Measurements from ENCODE around the gene ARHGAP40.

ARHGAP40 gene

DNA sequence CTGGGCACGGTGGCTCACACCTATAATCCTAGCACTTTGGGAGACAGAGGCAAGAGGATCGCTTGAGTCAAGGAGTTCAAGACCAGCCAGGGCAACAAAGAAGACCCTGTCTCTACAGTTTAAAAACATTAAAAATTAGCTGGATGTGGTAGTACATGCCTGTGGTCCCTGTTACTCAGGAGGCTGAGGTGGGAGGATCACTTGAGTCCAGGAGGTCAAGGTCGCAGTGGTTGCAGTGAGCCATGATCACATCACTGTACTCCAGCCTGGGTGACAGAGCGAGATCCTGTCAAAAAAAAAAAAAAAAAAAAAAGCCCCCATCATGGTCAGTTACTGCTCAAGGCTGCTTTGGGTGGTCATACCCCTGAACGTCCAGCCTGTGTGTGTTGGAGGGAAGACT is 55.8 kb downstream of the ARHGAP40 start:
- DNase-seq, result no peak

DNA sequence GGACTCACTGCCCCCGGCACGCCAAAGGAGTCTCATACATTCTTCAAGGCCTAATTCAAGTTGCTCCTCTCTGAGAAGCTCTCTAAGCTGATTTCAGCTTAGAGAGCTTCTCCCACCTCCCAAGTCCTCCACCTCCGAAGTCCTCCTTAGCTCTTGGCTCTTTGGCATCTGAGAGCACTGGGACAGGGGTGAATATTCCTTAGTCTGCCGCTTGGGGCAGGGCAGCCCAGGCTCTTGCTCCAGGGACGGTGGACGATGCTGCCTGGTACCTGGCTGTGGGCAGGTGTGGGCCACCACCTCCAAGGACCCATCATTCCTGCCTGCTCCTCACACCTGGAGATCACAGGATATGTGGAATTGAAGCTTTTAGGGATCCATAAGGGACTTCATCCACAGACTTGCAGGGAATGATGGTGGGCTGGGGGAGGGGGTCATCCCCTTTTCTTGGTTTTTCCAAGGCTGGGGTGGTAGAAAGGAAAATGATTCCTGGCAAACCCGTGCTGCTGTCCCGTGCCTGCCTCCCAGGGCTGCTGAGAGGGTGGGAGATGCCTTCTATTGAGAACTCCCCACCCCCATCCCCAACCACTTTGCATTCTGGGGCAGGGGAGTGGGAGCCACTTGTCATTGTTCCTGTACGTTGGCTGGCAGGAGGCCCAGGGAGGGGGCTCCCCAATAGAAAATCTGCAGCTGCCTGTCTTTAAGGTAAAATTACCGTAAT is 57.4 kb downstream of the ARHGAP40 start:
- peak; percentile 27 for DNase-seq

DNA sequence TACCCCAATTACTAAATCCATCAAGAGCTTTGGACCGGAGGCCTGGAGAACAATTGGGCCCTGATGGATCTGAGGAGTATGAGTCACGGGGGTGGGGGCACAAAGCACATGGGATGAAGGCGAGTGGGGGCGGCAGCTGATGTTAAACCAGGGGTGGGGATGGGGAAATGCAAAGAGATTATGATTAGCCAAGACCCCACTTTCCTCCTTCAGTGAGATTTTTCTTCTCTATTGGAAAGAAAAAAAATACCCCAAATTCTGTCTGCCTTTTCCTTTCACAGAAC is 57.9 kb downstream of the ARHGAP40 start:
- DNase-seq, result no peak

GRCh38 chr20:38660429-38660828 is 58.8 kb downstream of the ARHGAP40 start:
- DNase-seq, result no peak

DNA sequence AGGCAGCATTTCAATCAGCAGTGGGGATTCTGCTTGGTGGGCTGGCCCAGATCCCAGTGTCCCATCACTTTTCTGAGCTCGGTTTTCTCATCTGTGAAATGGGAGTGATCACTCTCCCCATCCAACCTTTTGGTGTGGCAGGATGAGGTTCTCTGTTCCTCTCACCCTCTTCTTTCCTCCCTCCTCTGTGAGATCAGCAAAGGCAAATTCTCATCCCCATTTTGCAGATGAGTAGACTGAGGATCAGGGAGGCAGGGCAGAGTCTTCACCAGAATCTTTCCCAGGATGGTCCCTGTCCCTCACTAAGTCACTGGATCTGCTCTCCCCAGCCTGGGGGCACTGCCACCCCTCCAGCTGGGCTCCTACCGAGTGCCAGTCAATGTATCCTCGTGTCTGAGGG is 62.1 kb downstream of the ARHGAP40 start:
- no peak for DNase-seq

- DNase-seq, result no peak
Measured at GRCh38 chr20:38664284-38664683, 62.7 kb downstream of the ARHGAP40 start.

DNA sequence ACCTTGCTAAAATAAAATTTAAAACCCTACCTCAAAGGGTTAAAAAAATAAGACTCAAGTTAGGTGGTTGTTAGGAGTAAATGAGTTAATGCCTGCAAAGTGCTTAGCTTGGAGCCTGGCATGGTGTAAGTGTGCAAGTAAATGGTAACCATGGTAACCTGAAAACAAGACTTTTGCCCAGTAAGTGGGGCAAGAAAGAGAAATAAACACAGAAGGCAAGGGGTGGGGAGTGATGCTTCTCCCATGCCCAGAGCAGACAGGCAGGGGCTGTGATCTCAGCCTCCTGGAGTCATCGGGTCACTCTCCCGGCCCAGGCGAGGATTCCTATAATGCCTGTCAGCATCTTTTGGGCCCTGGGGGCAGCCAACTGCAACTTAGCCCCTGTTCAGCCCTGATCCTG is 63.5 kb downstream of the ARHGAP40 start:
- DNase-seq, result no peak

GRCh38 chr20:38665506-38666285 is 64.1 kb downstream of the ARHGAP40 start:
- DNase-seq, result no peak

DNA sequence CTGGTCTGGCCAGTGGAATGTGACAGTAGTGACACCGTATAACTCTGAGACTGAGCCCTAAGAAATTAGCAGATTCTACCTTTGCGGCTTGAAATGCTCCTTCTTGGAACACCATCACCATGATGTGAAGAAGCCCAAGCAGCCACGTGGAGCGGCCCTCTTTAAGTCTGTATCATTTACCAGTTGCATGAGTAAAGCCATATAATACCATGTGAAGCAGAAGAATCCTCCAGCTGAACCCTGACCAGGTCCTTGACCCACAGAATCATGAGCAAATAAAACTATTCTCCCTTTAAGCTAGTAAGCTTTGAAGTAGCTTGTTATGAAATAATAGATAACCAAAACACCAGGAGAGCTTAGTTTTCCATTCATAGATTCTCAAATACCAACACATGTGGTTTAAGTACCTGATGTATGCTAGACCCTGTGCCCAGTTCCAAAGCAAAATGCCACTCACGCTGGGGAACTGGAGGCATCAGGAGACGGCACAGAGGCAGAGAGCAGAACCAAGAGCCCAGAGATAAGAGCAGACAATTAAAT is 65.9 kb downstream of the ARHGAP40 start:
- no peak for DNase-seq

- DNase-seq, result no peak
Measured at GRCh38 chr20:38669688-38670087, 68.1 kb downstream of the ARHGAP40 start.

DNA sequence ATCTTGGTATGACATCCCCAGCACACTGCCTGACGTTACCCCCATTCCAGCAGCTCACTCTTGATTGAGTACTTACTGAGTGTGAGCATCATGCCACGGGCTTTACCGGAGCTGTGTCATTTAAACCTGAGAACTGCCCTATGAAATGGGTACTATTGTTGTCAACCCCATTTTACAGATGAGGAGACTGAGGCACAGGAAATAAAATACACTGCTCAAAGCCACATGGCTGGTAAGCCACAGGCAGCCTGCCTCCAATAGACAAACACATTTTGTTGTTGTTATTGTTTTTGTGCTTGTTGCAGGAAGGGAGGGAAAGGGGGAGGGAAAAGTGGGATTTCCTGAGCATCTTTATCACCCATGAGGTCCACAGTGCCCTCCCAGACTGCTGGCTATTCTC is 69.2 kb downstream of the ARHGAP40 start:
- no peak for DNase-seq

- peak; percentile 17 for DNase-seq
Measured at GRCh38 chr20:38671186-38671585, 69.6 kb downstream of the ARHGAP40 start.

DNA sequence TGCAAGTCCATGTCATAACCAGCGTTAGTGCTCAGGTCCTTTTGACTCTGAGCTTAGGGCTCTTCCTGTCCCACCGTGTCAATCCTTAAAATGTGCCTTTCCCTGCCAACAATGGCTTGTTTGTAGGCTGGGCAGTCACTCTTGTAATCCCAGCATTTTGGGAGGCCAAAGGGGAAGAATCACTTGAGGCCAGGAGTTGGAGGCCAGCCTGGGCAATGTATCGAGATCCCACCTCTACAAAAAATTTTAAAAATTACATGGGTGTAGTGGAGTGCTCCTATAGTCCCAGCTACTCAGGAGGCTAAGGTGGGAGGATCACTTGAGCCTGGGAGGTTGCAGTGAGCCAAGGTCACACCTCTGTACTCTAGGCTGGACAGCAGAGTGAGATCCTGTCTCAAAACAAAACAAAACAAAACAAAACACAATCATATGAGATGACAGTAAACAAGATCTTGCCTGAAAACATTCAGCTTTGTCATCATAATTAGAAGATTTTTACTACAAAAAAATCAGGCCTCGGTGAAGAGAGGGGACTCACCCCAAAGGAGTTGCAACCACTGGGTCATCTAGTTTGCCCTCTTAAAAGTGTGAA is 70.2 kb downstream of the ARHGAP40 start:
- DNase-seq, result no peak

DNA sequence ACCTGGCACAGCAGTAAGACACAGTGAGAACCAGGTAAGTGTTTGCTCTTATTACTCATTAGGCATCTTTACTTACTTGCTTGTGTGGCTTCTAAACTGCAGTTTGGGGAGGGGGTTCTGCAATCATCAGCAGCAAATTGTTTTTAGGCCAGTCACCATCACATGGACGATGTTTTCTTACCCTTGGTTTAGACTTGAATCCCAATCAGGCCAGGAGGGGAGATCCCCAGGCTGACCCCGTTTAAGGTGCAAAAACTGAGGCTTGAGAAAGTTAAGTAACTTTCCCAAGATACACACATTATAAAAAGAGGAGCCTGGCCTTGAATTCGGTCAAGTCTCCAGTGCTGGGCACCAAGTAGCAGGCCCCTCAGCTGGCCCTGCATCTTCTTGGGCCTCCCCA is 70.9 kb downstream of the ARHGAP40 start:
- no peak for DNase-seq

- no peak for DNase-seq
Measured at GRCh38 chr20:38673261-38673660, 71.7 kb downstream of the ARHGAP40 start.

- DNase-seq, result peak; percentile 44
Measured at GRCh38 chr20:38673725-38674091, 72.1 kb downstream of the ARHGAP40 start.

GRCh38 chr20:38674092-38674764 is 72.6 kb downstream of the ARHGAP40 start:
- peak; percentile 74 for DNase-seq

GRCh38 chr20:38674765-38675133 is 73.1 kb downstream of the ARHGAP40 start:
- DNase-seq, result no peak

DNA sequence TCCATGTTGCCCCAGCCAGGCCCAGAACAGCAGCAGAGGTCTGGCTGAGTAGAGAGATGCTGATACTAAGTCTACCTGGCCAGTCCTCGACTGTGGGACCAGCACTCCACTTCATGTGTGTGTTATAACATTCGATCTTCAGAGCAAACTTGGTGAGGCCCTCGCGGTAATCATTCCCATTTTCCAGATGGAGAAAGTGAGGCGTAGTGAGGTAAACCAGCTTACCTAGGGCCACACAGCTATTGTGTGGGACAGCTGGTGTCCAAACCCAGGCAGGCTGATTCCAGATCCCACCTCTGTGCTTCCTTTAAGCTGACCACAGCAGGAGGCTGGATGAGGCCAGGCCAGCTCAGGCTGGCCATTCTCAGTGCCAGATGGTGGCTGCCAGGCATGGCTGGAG is 75.0 kb downstream of the ARHGAP40 start:
- DNase-seq, result no peak

DNA sequence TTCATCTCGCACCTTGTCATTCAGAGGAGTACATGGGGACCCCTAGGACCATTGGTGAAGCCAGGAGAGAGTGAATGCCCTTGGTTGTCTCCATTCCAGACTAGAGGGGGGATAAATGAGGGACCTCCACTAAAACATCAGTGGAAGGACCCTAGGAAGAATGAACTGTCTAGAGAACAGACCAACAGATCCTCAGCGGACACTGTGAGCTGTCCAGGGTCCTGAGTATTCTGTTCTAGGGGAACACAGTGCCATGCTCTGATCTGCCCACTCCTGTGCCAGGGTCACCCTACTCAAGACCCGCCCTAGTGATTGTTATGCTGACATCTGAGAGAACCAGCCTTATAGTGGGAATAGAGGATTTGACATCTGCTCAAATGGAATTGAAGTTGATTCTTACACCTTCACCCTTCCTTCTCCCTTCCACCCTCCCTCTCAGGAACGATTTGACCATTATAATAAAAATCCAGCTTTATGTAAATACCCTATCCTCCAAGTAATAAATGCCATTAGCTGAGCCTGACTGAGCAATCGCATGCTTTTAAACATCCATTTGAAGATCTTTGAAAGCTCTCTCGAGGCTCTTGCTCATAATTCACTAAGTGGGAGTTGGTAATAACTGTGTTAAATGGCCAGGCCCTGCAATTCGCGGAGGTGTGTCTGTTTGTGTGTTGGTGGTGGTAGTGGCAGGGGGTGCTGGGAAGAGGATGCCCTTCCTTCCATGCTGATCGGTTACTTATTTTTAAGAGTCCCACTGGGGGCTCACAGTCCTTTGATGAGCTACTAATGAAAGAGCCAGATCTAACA is 79.1 kb downstream of the ARHGAP40 start:
- DNase-seq, result no peak

DNA sequence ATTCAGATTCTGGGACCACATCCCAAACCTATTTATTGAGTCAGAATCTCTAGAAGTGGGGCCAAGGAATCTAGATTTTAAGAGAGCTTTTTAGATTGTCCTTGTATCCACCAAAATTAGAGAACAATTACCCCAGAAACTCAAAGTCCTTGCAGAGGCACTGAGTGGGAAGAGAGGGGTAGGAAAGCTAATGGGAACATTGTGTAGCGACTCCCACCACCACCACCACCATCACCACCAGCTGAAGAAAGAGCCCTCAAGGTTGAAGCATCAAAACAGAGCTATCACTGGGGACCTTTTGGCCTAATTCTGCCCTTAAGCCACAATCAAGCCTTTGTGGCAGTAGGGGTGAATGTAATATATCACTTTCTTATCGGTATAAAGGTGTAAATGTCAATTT is 83.7 kb downstream of the ARHGAP40 start:
- DNase-seq, result no peak

DNA sequence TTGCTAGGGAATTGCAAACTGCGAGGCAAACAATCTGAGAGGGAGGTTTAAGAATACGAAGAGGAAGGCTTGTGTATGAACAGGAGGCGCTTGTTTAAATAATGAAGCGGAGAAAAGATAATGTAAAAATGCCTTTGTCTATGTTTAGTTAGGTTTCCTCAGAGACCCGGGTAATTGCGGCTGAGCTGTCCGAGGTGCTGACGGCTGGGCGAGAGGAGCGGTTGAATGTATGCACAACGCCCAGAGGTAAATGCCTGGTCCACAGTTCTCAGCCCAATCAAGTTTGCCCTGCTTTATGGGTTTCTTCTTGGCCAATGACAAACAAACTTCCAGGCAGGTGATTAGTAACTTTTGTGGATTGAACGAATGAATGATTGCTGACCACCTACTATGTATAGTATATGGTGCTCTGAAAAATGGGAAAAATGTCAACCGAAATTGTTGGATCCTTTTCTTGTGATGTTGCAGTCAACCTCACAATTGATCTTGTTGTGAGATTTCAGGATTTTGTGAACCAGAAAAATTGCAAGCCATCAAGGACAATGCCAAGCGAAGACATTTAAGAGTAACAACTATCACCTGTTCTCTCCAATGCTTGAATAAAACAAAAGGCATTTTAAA is 84.4 kb downstream of the ARHGAP40 start:
- DNase-seq, result no peak
